Stimulated activated CD8-positive, alpha-beta memory T cell treated with anti-CD3 and anti-CD28 coated beads, Interleukin-4, amount 100 ng/mL, for 4 hours (primary cell): ENCODE data around the gene EDA.
"Not testable (repeated sequence)": the region's sequence is repeated elsewhere in the genome, so short reads cannot be mapped to it uniquely, and the experiment has no call there.

Experiments
- DNase-seq, 2 donors: peaks; one replicate each; pipeline ENCODE4 v3.0.0-alpha.2; 2020; ENCODE audit warnings: low read depth in 2 of 2, low spot score in 1 of 2

Gene EDA

GRCh38 chrX:69948276-69948797 is 332.4 kb downstream of the EDA start:
- no peak for DNase-seq

GRCh38 chrX:69951753-69952152 is 335.8 kb downstream of the EDA start:
- no peak for DNase-seq

- DNase-seq = no peak
Observed at GRCh38 chrX:69959712-69960111, 343.8 kb downstream of the EDA start.

GRCh38 chrX:69961365-69962072 is 345.6 kb downstream of the EDA start:
- no peak for DNase-seq

GRCh38 chrX:69968950-69969349 is 353.0 kb downstream of the EDA start:
- no peak for DNase-seq

- no peak for DNase-seq
Observed at GRCh38 chrX:69969460-69969859, 353.5 kb downstream of the EDA start.

GRCh38 chrX:69987691-69988090 is 371.8 kb downstream of the EDA start:
- DNase-seq = no peak

- DNase-seq = no peak
Observed at GRCh38 chrX:69988955-69989394, 373.1 kb downstream of the EDA start.

- no peak for DNase-seq
Observed at GRCh38 chrX:69991685-69992084, 375.8 kb downstream of the EDA start.

GRCh38 chrX:69993494-69993893 is 377.6 kb downstream of the EDA start:
- no peak for DNase-seq

- no peak for DNase-seq
Observed at GRCh38 chrX:69995362-69996112, 379.6 kb downstream of the EDA start.

GRCh38 chrX:69996113-69996468 is 380.2 kb downstream of the EDA start:
- no peak for DNase-seq

GRCh38 chrX:69998299-69998698 is 382.4 kb downstream of the EDA start:
- DNase-seq = not testable (repeated sequence)

- no peak for DNase-seq
Observed at GRCh38 chrX:70001269-70001668, 385.4 kb downstream of the EDA start.

- no peak for DNase-seq
Observed at GRCh38 chrX:70001708-70002341, 385.9 kb downstream of the EDA start.

- no peak for DNase-seq
Observed at GRCh38 chrX:70007946-70008345, 392.0 kb downstream of the EDA start.

- DNase-seq = no peak
Observed at GRCh38 chrX:70009049-70009448, 393.1 kb downstream of the EDA start.

GRCh38 chrX:70009970-70010369 is 394.1 kb downstream of the EDA start:
- DNase-seq = no peak

GRCh38 chrX:70012756-70013155 is 396.8 kb downstream of the EDA start:
- no peak for DNase-seq

- DNase-seq = no peak
Observed at GRCh38 chrX:70013466-70014381, 397.8 kb downstream of the EDA start.

- no peak for DNase-seq
Observed at GRCh38 chrX:70016513-70016912, 400.6 kb downstream of the EDA start.
